HG03103 (cell line): ENCODE results near the gene PHYH.
"Not testable (repeated sequence)": the region's sequence is repeated elsewhere in the genome, so short reads cannot be mapped to it uniquely, and the experiment has no call there.

Experiments
- ATAC-seq: cut with Tn5 transposase; IDR thresholded peaks from one replicate; pipeline ENCODE4 v1.9.1; 2021; ENCODE audit warnings: low read depth; ENCODE audit not compliant: unreplicated experiment

Gene PHYH

GRCh38 chr10:13299437-13300287 lies at the start of gene PHYH:
Gene PHYH, minus strand, starts transcription at chr10:13300064. Its CDS starts 22 bp downstream, at chr10:13300042.
- peak; percentile 44 for ATAC-seq

- ATAC-seq = peak; percentile 40
Observed at GRCh38 chr10:13348216-13349017, 48.6 kb upstream of the PHYH start, which contains the start of gene SEPHS1. Gene SEPHS1, minus strand, starts transcription at chr10:13348293. Its CDS starts 3,343 bp downstream, at chr10:13344950.

GRCh38 chr10:13347500-13348156 lies 47.8 kb upstream of the PHYH start:
- ATAC-seq = peak; percentile 45

DNA sequence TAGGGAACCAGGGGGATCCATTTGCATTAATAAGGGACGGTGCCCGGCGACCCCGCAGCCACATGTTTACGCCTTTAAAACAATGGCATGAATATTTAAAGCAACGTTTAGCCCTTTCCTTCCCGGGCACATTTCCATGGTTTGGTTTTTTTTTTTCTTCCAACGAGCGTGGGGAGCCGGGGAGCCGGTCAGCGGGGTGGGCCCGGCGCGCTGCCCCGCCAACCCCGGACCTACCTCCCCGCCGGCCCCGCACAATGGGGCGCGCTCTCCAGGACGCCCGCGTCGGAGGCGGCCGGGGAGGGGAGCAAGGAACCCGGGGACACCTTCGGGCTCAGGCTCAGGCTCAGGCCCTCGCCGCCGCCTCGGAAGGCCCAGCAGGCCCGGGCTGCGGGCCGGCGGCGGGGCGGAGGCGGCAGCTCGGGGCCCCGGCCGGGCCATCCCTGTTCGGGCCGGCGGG lies 47.2 kb upstream of the PHYH start:
- ATAC-seq = peak; percentile 21

DNA sequence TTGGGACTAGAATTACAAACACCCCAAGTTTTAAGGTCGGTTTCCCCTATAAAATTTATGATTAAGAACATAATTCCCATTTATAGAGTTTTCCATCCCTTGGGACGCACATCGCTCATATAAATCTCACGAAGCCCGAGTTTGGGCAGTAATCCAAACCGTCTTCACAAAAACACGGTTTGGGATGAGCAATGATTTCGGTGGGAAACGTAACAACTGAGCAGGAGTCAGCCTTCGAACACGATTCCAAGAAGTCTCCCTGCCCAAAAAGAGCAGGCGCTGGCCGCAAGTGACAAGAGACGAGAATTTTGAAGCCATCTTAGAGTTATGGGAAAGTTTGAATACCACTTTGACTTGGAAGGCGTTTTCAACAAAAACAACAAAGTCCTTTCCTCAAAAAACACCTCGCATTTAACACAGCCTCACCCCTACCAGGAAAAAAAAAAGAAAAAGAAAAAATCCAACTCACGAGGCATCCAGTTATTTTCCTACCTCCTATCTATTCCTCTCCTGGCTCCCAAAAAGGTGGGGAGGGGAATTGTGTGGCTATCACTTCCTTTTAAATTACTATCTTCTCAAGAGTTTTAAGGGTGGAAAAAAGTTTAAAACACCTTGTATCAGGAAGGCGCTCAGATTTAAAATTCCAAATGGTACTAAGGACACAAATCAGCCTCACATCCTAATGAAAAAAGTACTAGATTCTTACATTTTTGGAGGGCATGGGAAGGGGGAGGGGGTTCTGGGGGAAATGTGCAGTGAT lies 46.6 kb upstream of the PHYH start:
- ATAC-seq = no peak

GRCh38 chr10:13340626-13341376 lies 40.9 kb upstream of the PHYH start:
- peak; percentile 91 for ATAC-seq

DNA sequence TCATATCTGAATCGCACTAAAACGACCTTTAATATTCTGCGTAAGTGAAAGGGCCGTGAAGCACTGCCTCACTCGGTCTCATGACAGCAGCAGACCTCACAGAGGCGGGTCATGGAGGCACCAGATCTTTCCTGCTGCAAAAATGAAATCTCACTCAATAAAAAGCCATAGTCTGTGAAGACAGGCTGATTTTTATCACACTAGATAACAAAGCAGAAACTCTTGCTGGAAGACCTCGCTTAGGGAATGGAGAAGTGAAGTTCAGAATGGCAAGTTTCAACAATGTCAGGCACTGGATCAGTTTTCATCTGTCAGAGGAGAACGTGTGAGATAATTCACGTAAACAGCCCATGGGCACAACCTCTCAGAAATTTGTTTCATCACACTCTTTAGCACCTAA lies 40.2 kb upstream of the PHYH start:
- ATAC-seq = no peak

GRCh38 chr10:13338390-13339110 lies 38.7 kb upstream of the PHYH start:
- ATAC-seq = no peak

- ATAC-seq = no peak
Observed at GRCh38 chr10:13337827-13338196, 37.9 kb upstream of the PHYH start.

GRCh38 chr10:13337128-13337826 lies 37.4 kb upstream of the PHYH start:
- no peak for ATAC-seq

GRCh38 chr10:13335881-13336280 lies 36.0 kb upstream of the PHYH start:
- no peak for ATAC-seq

DNA sequence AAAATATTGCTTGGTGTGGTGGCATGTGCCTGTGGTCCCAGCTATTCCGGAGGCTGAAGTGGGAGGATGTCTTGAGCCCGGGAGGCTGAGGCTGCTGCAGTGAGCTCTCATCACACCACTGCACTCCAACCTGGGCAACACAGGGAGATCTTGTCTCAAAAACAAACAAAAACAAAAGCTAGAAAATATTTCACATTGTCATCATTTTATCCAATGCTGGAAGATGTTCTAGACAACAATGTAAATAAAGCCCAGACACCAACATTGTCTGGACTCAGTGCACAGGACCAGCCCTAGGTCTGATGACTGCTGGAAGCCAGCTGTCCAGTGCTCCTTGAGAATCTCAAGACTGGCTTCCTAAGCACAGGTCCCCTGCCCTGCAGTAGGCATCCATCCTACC lies 34.7 kb upstream of the PHYH start:
- ATAC-seq = no peak

DNA sequence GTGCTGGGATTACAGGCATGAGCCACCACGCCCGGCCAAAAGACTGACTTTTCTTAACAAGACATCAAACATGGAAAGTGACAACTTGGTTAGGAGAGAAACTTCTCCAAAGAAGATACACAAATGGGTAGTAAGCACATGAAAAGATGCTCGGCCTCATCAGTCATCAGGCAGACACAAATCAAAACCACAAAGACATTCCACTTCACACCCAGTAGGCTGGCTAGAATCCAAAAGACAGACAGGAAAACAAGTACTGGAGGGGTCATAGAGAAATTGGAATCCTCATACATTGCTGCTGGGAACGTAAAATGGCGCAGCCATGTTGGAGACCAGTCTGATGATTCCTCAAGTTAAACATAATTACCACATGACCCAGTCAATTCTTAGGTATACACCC lies 31.8 kb upstream of the PHYH start:
- no peak for ATAC-seq

- ATAC-seq = not testable (repeated sequence)
Observed at GRCh38 chr10:13330980-13331379, 31.1 kb upstream of the PHYH start.

GRCh38 chr10:13329565-13329964 lies 29.7 kb upstream of the PHYH start:
- ATAC-seq = no peak

DNA sequence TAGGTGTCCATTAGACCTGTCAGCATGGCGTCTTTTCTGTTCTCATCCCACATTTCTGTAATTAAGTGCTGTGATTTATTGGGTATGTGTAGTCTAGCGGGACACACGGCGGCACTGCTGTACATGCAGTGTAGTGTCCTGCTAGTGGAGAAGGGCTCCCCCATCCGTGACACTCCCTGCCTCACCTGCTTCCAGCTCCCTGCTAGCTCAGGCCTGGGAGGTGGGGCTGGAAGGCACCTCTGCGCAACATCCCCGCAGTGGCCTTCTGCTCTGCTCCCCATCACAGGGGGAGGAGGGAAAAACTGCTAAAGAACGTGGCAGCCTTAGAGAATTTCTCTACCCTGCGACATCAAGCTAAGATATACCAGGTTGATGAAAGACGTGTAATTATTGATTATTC lies 28.7 kb upstream of the PHYH start:
- no peak for ATAC-seq

- no peak for ATAC-seq
Observed at GRCh38 chr10:13328126-13328525, 28.3 kb upstream of the PHYH start.

- no peak for ATAC-seq
Observed at GRCh38 chr10:13327534-13327933, 27.7 kb upstream of the PHYH start.
